ENCODE measurements around the gene CYB561D1.

Gene CYB561D1

GRCh38 chr1:109482791-109483671 is 10.9 kb upstream of the CYB561D1 start:
- H3K4me1 ChIP-seq (ENCODE audit: control insufficient read depth, insufficient read depth, low read length): no peaks in the 10 kb centered on the region
- POLR2A ChIA-PET: interaction anchor here (0.6 to 1.6 kb wide), 14 partner anchors 9 to 539 kb away, joined by 3 to 8 read pairs (median 4); partner anchors contain the start of genes CYB561D1, GNAI3, PSMA5 and WDR47
- CTCF ChIA-PET: interaction anchor here (0.8 to 5.5 kb wide), 7 partner anchors 10 to 219 kb away, joined by 3 to 39 read pairs (median 4); partner anchors contain the start of gene CYB561D1
- no peaks in the 10 kb centered on the region for H3K9me3 ChIP-seq (ENCODE audit: control insufficient read depth, insufficient read depth, low read depth, low read length)
- peaks cover 0 to 17% of the 10 kb centered on the region in 2 experiments; a peak in 1 of 3 replicates for H3K36me3 ChIP-seq (ENCODE audit: control insufficient read depth in 2 of 2, insufficient read depth in 1 of 2, low read length in 2 of 2)
- H3K4me3 ChIP-seq (ENCODE audit: low read depth, low read length): peak overlapping the region; percentile 47
- no peak overlapping the region for H3K27ac ChIP-seq (ENCODE audit: extremely low read depth, low read depth, low read length)
- TF ChIP-seq PRDM10 (tag by site-specific recombination; IDR thresholded peaks at IDR 0.05): peak; percentile 96
- TF ChIP-seq ZBTB17 (tag by site-specific recombination; IDR thresholded peaks at IDR 0.05): peak; percentile 46
- peak; percentile 34; the same call in 1 of the 2 replicates for TF ChIP-seq ZNF76 (tag by site-specific recombination; IDR thresholded peaks at IDR 0.05; ENCODE audit: borderline replicate concordance, low read depth)
- TF ChIP-seq ZNF24 (tag by site-specific recombination; IDR thresholded peaks at IDR 0.05): no peak
- peak; percentile 97 for TF ChIP-seq EGR2 (tag by site-specific recombination; IDR thresholded peaks at IDR 0.05; ENCODE audit: low read depth)
- TF ChIP-seq ZNF449 (tag by site-specific recombination; IDR thresholded peaks at IDR 0.05): no peak
- TF ChIP-seq ZBTB8A (tag by site-specific recombination; IDR thresholded peaks at IDR 0.05): peak; percentile 87
- TF ChIP-seq ZNF654 (tag by site-specific recombination; IDR thresholded peaks at IDR 0.05; ENCODE audit: low read depth): no peak
- TF ChIP-seq PBX3 (CRISPR knock-in tag; IDR thresholded peaks at IDR 0.05): no peak
- peak; percentile 54; the same call in 1 of the 2 replicates for TF ChIP-seq ZBTB48 (tag by site-specific recombination; IDR thresholded peaks at IDR 0.05)
- peak; percentile 96 for TF ChIP-seq CTCF (tag by site-specific recombination; IDR thresholded peaks at IDR 0.05)
- TF ChIP-seq ZNF10 (tag by site-specific recombination; IDR thresholded peaks at IDR 0.05): no peak
- no peak for TF ChIP-seq ZNF354C (tag by site-specific recombination; IDR thresholded peaks at IDR 0.05; ENCODE audit: borderline replicate concordance, low read depth)
- peak; percentile 70 for TF ChIP-seq ZNF341 (tag by site-specific recombination; IDR thresholded peaks at IDR 0.05; ENCODE audit: low read depth)
- TF ChIP-seq ZFHX2 (tag by site-specific recombination; conservative IDR thresholded peaks at IDR 0.05): peak; percentile 98
- TF ChIP-seq GLIS2 (tag by site-specific recombination; IDR thresholded peaks at IDR 0.05): peak; percentile 37; the same call in 1 of the 2 replicates
- TF ChIP-seq ZNF335 (tag by site-specific recombination; conservative IDR thresholded peaks at IDR 0.05): peak; percentile 11
- 0 out of 2 replicates have a peak, but pooled peaks have one; percentile 11 for TF ChIP-seq ZNF366 (tag by site-specific recombination; conservative IDR thresholded peaks at IDR 0.05)
- no peak for TF ChIP-seq TRIM28 (IDR thresholded peaks at IDR 0.05; ENCODE audit: borderline replicate concordance, low read length)
- TF ChIP-seq SP3 (tag by site-specific recombination; IDR thresholded peaks at IDR 0.05): peak; percentile 10; the same call in 1 of the 2 replicates
- TF ChIP-seq KLF17 (tag by site-specific recombination; IDR thresholded peaks at IDR 0.05): 0 out of 2 replicates have a peak, but pooled peaks have one; percentile 18
- TF ChIP-seq ZIC2 (tag by site-specific recombination; IDR thresholded peaks at IDR 0.05): peak; percentile 79
- TF ChIP-seq SP2 (tag by site-specific recombination; IDR thresholded peaks at IDR 0.05): peak; percentile 70
- TF ChIP-seq ZNF48 (tag by site-specific recombination; IDR thresholded peaks at IDR 0.05): no peak
- peak; percentile 67 for TF ChIP-seq ZNF398 (tag by site-specific recombination; IDR thresholded peaks at IDR 0.05)
- peak; percentile 27 for TF ChIP-seq KLF9 (tag by site-specific recombination; IDR thresholded peaks at IDR 0.05; ENCODE audit: low read depth)

Measured in HEK293 (cell line).